GM23338 (cell line): ENCODE results near the gene SNX8. TPM values are rescaled to one million over a fixed set of nuclear protein-coding genes. Genes with fewer than 3 reads are reported as not detected.

Source experiments
- ATAC-seq: fragments of 200-7000 bp; cut with Tn5 transposase; 3 replicates; pipeline ENCODE4 v1.9.1; 2020
- DNase-seq: peaks from one replicate; pipeline ENCODE4 v3.0.0-alpha.2; 2015; ENCODE audit warnings: low spot score
- H2AFZ ChIP-seq: fragments of 200-600 bp; sonication (generic); 2 replicates; pipeline ENCODE4 v1.8.0; 2016; ENCODE audit warnings: antibody characterized with exemption, mild to moderate bottlenecking, moderate library complexity
- H3F3A ChIP-seq: fragments of 200-600 bp; sonication (generic); replicated peaks from 2 replicates; pipeline ENCODE4 v1.8.0; 2017; ENCODE audit warnings: antibody characterized with exemption, mixed run types, low read depth
- H3K27ac ChIP-seq: fragments of 200-600 bp; sonication (generic); 2 replicates; pipeline ENCODE4 v1.6.1; 2016; ENCODE audit warnings: low read depth
- H3K27me3 ChIP-seq: fragments of 200-600 bp; sonication (generic); 2 replicates; pipeline ENCODE4 v1.8.0; 2016; ENCODE audit warnings: mild to moderate bottlenecking, mixed run types, moderate library complexity; ENCODE audit not compliant: insufficient read depth
- H3K36me3 ChIP-seq: fragments of 200-600 bp; sonication (generic); 2 replicates; pipeline ENCODE4 v1.8.0; 2016; ENCODE audit warnings: mild to moderate bottlenecking; ENCODE audit not compliant: insufficient read depth
- H3K4me1 ChIP-seq: fragments of 200-600 bp; sonication (generic); 2 replicates; pipeline ENCODE4 v1.8.0; 2016; ENCODE audit warnings: mild to moderate bottlenecking, moderate library complexity; ENCODE audit not compliant: insufficient read depth
- H3K4me2 ChIP-seq: fragments of 200-600 bp; sonication (generic); 2 replicates; pipeline ENCODE4 v1.7.1; 2017; ENCODE audit warnings: mixed run types
- H3K4me3 ChIP-seq: fragments of 200-600 bp; sonication (generic); 2 replicates; pipeline ENCODE4 v1.6.1; 2016; ENCODE audit warnings: mixed run types
- H3K79me2 ChIP-seq: fragments of 200-600 bp; sonication (generic); replicated peaks from 2 replicates; pipeline ENCODE4 v1.8.0; 2017; ENCODE audit warnings: mild to moderate bottlenecking; ENCODE audit not compliant: insufficient read depth
- H3K9me2 ChIP-seq: fragments of 200-600 bp; sonication (generic); 2 replicates; pipeline ENCODE4 v1.8.0; 2017; ENCODE audit not compliant: insufficient read depth
- H4K20me1 ChIP-seq: fragments of 200-600 bp; sonication (generic); replicated peaks from 2 replicates; pipeline ENCODE4 v1.8.0; 2017; ENCODE audit warnings: mild to moderate bottlenecking; ENCODE audit not compliant: insufficient read depth
- H3K27ac Mint-ChIP-seq: 2 replicates; pipeline ENCODE4 v1.8.0; 2020; ENCODE audit warnings: inconsistent platforms, mild to moderate bottlenecking, moderate library complexity, mixed read lengths
- H3K27me3 Mint-ChIP-seq: 3 replicates; pipeline ENCODE4 v1.8.0; 2022; ENCODE audit warnings: low read depth, mild to moderate bottlenecking, moderate library complexity, mixed read lengths, inconsistent platforms; ENCODE audit not compliant: insufficient read depth, poor library complexity
- H3K36me3 Mint-ChIP-seq: 3 replicates; pipeline ENCODE4 v1.8.0; 2021; ENCODE audit warnings: low read depth, mild to moderate bottlenecking, inconsistent platforms, moderate library complexity, mixed read lengths
- H3K4me1 Mint-ChIP-seq: 3 replicates; pipeline ENCODE4 v1.8.0; 2020; ENCODE audit warnings: mild to moderate bottlenecking, inconsistent platforms, mixed read lengths
- H3K4me3 Mint-ChIP-seq: 3 replicates; pipeline ENCODE4 v1.8.0; 2021; ENCODE audit warnings: moderate library complexity, mild to moderate bottlenecking, inconsistent platforms, mixed read lengths
- H3K9me3 Mint-ChIP-seq: 3 replicates; pipeline ENCODE4 v1.8.0; 2020; ENCODE audit warnings: moderate library complexity, mild to moderate bottlenecking, inconsistent platforms, mixed read lengths
- CREB1 ChIP-seq: fragments of 250-450 bp; sonication (Bioruptor Pico); IDR thresholded peaks from 2 replicates; pipeline ENCODE4 v1.5.0; 2020; ENCODE audit warnings: low read depth, mild to moderate bottlenecking, moderate library complexity
- CTCF ChIP-seq, 2 experiments: fragments of 200-600 bp in 1 of 2; sonication (generic) in 1 of 2; conservative IDR thresholded peaks; 2 replicates each; pipeline versions ENCODE4 v1.5.1 to v1.6.1; 2016 to 2017; ENCODE audit warnings: antibody characterized with exemption in 2 of 2, low read depth in 2 of 2, mild to moderate bottlenecking in 2 of 2, moderate library complexity in 1 of 2
- ETS1 ChIP-seq: IDR thresholded peaks from 2 replicates; pipeline ENCODE4 v1.6.1; 2016; ENCODE audit warnings: antibody characterized with exemption
- EZH2 ChIP-seq: fragments of 200-600 bp; sonication (generic); IDR thresholded peaks from one replicate; pipeline ENCODE4 v1.8.0; 2017; ENCODE audit warnings: antibody characterized with exemption, mild to moderate bottlenecking, low read depth; ENCODE audit not compliant: unreplicated experiment
- JUNB ChIP-seq: IDR thresholded peaks from one replicate; pipeline ENCODE4 v1.6.1; 2016; ENCODE audit warnings: antibody characterized with exemption; ENCODE audit not compliant: unreplicated experiment
- NANOG ChIP-seq: IDR thresholded peaks from 2 replicates; pipeline ENCODE4 v1.6.1; 2016; ENCODE audit warnings: antibody characterized with exemption, borderline replicate concordance
- POLR2AphosphoS5 ChIP-seq: IDR thresholded peaks from 2 replicates; pipeline ENCODE4 v1.6.1; 2016; ENCODE audit warnings: antibody characterized with exemption, low read depth
- REST ChIP-seq: IDR thresholded peaks from one replicate; pipeline ENCODE4 v1.6.1; 2018; ENCODE audit warnings: antibody characterized with exemption; ENCODE audit not compliant: unreplicated experiment
- ZNF331 ChIP-seq: fragments of 250-450 bp; sonication (Bioruptor Pico); IDR thresholded peaks from 2 replicates; pipeline ENCODE4 v1.5.0; 2020; ENCODE audit warnings: low read depth, mild to moderate bottlenecking, moderate library complexity
- ZNF462 ChIP-seq: fragments of 250-450 bp; sonication (Bioruptor Pico); IDR thresholded peaks from 2 replicates; pipeline ENCODE4 v1.5.0; 2020; ENCODE audit warnings: mild to moderate bottlenecking, moderate library complexity
- polyA plus RNA-seq: library from polyadenylated mRNA; unstranded; fragments of >200 nt; fragmentation: Nextera tagmentation; extraction: Ambion mirVana; gene quantifications from 2 replicates; pipeline ENCODE4 v1.2.1, GENCODE V29; 2016
- total RNA-seq: library from RNA; depleted of rRNA; stranded (reverse); fragments of >200 nt; shearing (Covaris generic); gene quantifications from 2 replicates; pipeline ENCODE4 v1.2.3, GENCODE V29; 2014

SNX8 gene
- total and polyA plus RNA-seq, 2 experiments from 2014 or later: 44.3 to 50.9 TPM

- no peak for TF ChIP-seq ETS1
- no peak for TF ChIP-seq CREB1 (CRISPR knock-in tag)
- no peak for TF ChIP-seq JUNB
- TF ChIP-seq EZH2: no peak
- no peak for TF ChIP-seq NANOG
- no peak for TF ChIP-seq ZNF331 (CRISPR knock-in tag)
These were observed 93.7 kb downstream of the SNX8 start (continued) for GRCh38 chr7:2220506-2220905.

- H3K79me2 ChIP-seq: peaks cover 32% of the 10 kb centered on the region
- no peaks in the 10 kb centered on the region for H3F3A ChIP-seq
- Mint-ChIP-seq H3K36me3 (peaks cover 68% of the 10 kb centered on the region), H3K27me3 (peaks cover 10% of the 10 kb centered on the region), H3K4me3 (no peak overlapping the region), H3K27ac (no peak overlapping the region), H3K4me1 (no peaks in the 10 kb centered on the region), H3K9me3 (no peaks in the 10 kb centered on the region)
- H3K9me2 ChIP-seq: no peaks in the 10 kb centered on the region
- TF ChIP-seq POLR2AphosphoS5 (no peak), ZNF462 (CRISPR knock-in tag) (no peak), REST (no peak), CTCF (conservative IDR thresholded peaks at IDR 0.05; ENCODE audit: low read depth in 2 of 2) (no peak), CREB1 (CRISPR knock-in tag) (no peak), JUNB (no peak), ETS1 (no peak), ZNF331 (CRISPR knock-in tag) (no peak), EZH2 (no peak)
- H3K4me2 ChIP-seq: no peak overlapping the region
- H3K27me3 ChIP-seq: no peaks in the 10 kb centered on the region
- peaks cover 6% of the 10 kb centered on the region for H4K20me1 ChIP-seq
- H2AFZ ChIP-seq: no peak overlapping the region
- no peaks in the 10 kb centered on the region for H3K4me1 ChIP-seq
- ATAC-seq (no peak), DNase-seq (no peak)
- peaks cover 15% of the 10 kb centered on the region; the same call in 1 of the 2 replicates for H3K36me3 ChIP-seq
- no peak overlapping the region for H3K4me3 ChIP-seq
- no peak overlapping the region for H3K27ac ChIP-seq
These were observed 94.2 kb downstream of the SNX8 start for GRCh38 chr7:2220030-2220429.
